Measurements from ENCODE around the gene LRRC32.
A peak's percentile ranks its signal among the peaks of the same experiment; 100 is the strongest.
"Not testable (repeated sequence)": the region's sequence is repeated elsewhere in the genome, so short reads cannot be mapped to it uniquely, and the experiment has no call there.

Gene LRRC32

DNA sequence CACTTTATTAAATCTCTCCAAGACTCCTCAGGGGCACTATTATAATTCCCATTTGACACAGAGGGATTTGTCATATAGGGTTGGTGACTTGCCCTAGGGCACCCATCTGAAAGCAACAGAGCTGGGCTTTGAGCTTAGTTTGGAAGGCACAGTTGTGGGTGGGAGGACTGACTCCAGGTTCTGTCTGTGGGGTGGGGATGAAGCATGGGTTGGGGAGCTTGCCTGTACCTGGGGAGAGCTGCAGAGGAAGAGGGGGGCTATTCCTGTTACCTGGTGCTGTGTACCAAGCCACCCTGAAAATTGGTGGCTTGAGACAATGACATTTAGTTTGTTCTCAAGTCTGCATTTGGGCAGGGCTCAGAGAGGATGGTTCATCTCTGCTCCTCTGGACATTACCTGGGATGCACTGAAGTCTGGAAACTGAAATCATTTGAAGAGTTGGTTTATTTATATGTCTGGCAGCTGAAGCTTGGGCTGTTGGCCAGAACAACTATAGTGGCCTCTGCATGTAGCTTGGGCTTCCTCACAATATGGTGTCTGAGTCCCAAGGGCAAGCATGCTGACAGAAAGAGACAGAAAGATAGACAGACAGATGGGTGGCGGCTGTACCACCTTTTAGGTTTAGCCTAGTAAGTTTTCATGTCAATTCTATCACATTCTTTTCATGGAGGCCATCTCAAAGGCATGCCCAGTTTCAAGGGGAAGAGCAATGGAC is 44.9 kb downstream of the LRRC32 start:
- Mint-ChIP-seq H3K9me3 (peaks cover 2 to 9% of the 10 kb centered on the region in 2 donors), H3K27ac (peak overlapping the region in 1 of 2 donors; percentile 24), H3K27me3 (peaks cover 0 to 36% of the 10 kb centered on the region in 2 donors), H3K4me3 (no peak overlapping the region), H3K36me3 (ENCODE audit: insufficient read depth) (no peaks in the 10 kb centered on the region), H3K4me1 (ENCODE audit: low read depth in 2 of 2) (peaks cover 14 to 32% of the 10 kb centered on the region in 2 donors)
- DNase-seq (no peak), ATAC-seq (replicated peaks) (no peak)

DNA sequence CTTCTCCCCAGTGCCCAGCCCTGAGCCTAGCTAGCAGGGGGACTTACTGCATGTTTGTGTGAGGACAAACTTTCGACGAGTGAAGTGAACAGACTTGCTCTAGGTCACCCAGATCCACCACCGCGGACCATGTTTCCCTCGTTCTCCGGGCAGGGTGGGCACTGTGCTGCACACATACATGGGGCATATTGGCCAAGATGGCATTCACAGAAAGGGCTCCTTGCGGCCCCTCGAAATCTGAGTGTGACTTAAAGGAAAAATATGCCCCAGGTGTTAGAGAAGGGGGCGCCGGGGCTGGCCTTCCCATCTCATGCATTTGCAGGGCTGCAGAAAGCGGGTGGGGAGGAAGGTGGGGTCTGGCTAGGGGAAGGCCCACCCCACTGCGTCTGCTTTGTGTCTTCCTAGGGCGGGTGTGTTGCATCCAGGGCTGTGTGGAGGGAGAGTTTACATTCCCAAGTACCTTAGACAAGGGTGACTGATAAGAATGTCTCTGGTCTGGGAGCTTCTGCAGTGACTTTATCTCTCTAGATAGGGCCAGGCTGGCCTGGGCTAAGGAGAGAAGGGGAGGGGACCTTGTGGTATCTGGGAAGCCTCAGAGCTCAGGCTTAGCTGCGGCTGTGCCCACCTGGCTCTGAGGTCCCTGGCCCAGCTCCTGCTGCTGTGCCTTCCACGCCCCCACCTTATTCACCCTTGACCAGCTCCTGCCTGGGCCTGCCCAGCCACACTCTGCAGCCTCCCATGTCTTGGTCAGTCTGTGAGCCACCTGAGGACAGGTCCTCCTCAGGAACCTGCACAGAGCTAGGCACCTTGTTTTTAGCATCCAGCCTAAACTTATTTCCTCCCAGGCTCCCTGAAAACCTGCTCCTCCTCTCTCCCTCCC is 45.8 kb downstream of the LRRC32 start:
- peak overlapping the region in 1 of 2 donors; percentile 24 for H3K27ac Mint-ChIP-seq
- no peak for DNase-seq
- no peak for ATAC-seq (replicated peaks)
- peaks cover 2 to 9% of the 10 kb centered on the region in 2 donors for H3K9me3 Mint-ChIP-seq
- H3K4me3 Mint-ChIP-seq: no peak overlapping the region
- H3K27me3 Mint-ChIP-seq: peaks cover 0 to 36% of the 10 kb centered on the region in 2 donors
- no peaks in the 10 kb centered on the region for H3K36me3 Mint-ChIP-seq (ENCODE audit: insufficient read depth)
- H3K4me1 Mint-ChIP-seq (ENCODE audit: low read depth in 2 of 2): peaks cover 14 to 28% of the 10 kb centered on the region in 2 donors

DNA sequence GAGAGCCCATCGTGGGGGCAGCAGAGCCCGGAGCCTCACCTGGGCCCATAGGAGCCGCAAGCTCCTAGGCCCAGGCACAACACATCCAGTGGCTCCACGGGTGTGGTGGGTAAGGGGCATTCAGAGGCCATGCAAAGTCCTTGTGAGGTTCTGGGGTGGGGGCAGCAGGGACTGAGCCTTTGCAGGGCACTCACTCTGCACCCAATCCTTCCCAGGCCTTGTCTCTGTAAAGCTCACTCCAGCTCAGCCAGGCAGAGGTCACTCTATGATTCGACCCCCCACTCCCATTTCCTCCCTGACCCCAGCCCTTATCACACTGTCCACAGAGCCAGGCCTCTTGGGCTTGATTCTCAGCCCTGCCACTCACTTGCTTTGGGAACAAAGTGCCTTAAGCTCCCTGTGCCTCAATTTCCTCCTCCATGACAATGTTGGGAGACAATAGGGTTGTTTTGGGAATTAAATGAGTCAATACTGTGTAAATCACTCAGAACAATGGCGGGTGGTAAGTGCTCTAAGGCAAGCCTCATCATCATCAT is 46.6 kb downstream of the LRRC32 start:
- H3K36me3 Mint-ChIP-seq (ENCODE audit: insufficient read depth): no peaks in the 10 kb centered on the region
- peaks cover 0 to 36% of the 10 kb centered on the region in 2 donors for H3K27me3 Mint-ChIP-seq
- no peak overlapping the region for H3K27ac Mint-ChIP-seq
- DNase-seq (no peak), ATAC-seq (replicated peaks) (no peak)
- H3K4me3 Mint-ChIP-seq: no peak overlapping the region
- peaks cover 2 to 9% of the 10 kb centered on the region in 2 donors for H3K9me3 Mint-ChIP-seq
- H3K4me1 Mint-ChIP-seq (ENCODE audit: low read depth in 2 of 2): peaks cover 14 to 24% of the 10 kb centered on the region in 2 donors

DNA sequence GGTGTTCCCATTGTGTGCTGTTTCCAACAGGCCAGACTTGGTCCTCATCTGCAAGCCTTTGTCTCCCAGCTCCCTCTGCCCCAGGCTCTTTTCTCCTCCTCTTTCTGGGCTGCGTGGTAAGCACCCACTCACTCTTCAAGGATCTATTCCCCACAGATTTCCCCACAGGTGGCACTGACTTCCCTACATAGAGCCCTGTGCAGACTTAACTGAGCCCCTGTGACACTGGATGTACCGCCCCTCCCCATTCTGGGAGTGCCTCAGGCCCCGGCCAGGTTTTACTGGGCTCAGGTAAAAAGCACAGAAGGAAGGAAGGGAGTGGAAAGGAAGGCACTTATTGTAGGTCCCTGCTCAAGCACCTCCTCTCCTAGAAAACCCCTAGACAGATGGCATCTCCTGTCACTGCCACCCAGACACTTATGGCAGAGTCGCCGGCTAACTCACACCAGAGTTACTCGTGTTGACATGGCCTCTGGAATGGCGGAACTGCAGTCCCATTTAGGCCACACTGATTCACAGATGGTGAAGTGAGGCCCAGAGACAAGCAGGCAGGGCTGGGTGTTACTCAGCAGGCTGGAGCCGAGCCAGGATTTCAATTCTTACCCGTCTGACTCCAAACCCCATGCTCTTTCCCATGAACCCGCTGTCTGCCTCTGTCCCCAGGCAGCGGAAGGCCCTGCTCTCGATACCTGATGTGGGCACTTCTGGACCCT is 47.2 kb downstream of the LRRC32 start:
- DNase-seq (no peak), ATAC-seq (replicated peaks) (no peak)
- peaks cover 14 to 24% of the 10 kb centered on the region in 2 donors for H3K4me1 Mint-ChIP-seq (ENCODE audit: low read depth in 2 of 2)
- no peaks in the 10 kb centered on the region for H3K36me3 Mint-ChIP-seq (ENCODE audit: insufficient read depth)
- H3K4me3 Mint-ChIP-seq: no peak overlapping the region
- peaks cover 0 to 37% of the 10 kb centered on the region in 2 donors for H3K27me3 Mint-ChIP-seq
- H3K9me3 Mint-ChIP-seq: peaks cover 2 to 9% of the 10 kb centered on the region in 2 donors
- H3K27ac Mint-ChIP-seq: no peak overlapping the region

DNA sequence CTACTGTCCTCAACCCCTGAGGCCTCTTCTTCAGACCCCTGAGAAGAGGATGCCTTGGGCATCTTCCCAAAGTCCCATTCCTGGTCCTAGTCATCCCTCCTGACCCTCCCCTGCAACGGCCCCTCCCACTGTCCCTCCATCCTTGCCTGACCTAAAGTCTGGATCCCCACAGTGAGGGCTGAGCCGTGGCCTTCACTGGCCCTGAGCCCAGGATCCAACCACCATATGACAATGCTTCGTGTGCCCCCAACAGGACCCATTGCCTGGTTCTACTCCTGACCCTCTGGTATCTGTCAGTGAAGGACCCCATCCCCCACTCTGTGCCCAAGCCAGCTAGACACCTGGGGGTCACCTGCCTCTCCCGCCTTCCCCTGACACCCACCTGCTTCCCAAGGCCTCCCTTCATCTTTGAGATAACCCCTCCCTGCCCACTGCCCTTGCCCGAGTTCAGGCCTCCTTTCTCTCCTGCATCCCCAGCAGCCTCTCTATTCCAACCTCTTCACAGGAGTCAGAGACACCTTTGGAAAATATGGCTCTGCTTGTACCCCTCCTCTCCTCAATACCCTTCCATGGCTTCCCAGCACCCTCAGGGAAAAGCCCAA is 48.0 kb downstream of the LRRC32 start:
- H3K9me3 Mint-ChIP-seq: peaks cover 2 to 9% of the 10 kb centered on the region in 2 donors
- no peak for ATAC-seq (replicated peaks)
- H3K4me3 Mint-ChIP-seq: no peak overlapping the region
- peaks cover 10 to 19% of the 10 kb centered on the region in 2 donors for H3K4me1 Mint-ChIP-seq (ENCODE audit: low read depth in 2 of 2)
- H3K27me3 Mint-ChIP-seq: peaks cover 0 to 44% of the 10 kb centered on the region in 2 donors
- no peak for DNase-seq
- H3K27ac Mint-ChIP-seq: no peak overlapping the region
- no peaks in the 10 kb centered on the region for H3K36me3 Mint-ChIP-seq (ENCODE audit: insufficient read depth)

DNA sequence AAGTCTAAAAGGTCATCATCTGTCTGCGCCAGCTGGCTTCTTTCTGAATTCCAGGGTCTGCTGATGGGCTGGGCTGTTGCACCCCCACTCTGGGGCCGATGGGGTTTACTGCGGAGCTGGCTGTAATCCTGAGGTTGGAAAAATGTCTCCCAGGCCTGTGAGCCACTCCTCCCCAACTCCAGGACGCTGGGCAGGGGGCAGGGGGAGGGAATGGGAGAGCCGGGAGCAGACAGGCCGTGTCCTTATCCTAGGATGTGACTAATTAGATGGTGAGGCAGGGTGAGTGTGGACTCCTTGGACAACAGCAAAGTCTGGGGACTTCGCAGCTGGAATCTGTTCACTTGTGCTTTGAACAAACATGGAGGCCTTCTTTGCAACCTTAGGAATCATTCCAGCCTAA is 48.7 kb downstream of the LRRC32 start:
- DNase-seq: no peak
- Mint-ChIP-seq H3K4me3 (no peak overlapping the region), H3K4me1 (ENCODE audit: low read depth in 2 of 2) (peaks cover 6 to 14% of the 10 kb centered on the region in 2 donors), H3K36me3 (ENCODE audit: insufficient read depth) (no peaks in the 10 kb centered on the region), H3K27ac (no peak overlapping the region), H3K9me3 (peaks cover 2 to 9% of the 10 kb centered on the region in 2 donors), H3K27me3 (peaks cover under 1 to 52% of the 10 kb centered on the region in 2 donors)
- ATAC-seq (replicated peaks): no peak

DNA sequence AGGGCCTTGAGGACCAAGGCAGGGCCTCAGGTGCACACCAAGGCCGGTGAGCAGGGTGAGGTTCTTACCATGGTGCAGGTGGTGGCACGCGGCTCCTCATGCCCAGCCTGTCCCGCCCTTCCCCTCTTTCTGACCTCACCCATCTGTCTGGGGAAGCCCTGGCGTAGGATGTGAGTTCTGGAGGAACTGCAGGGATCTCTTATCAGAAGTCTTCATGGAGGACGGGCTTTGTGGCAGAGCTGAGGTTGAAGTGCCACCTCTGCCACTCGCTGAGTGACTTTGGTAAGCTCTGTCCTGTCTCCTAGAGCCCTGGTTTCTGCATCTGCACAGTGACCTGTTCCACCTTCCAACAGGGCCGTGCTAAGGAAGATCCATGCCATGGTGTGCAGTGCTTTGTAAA is 49.1 kb downstream of the LRRC32 start:
- no peak overlapping the region for H3K27ac Mint-ChIP-seq
- H3K9me3 Mint-ChIP-seq: peaks cover 2 to 9% of the 10 kb centered on the region in 2 donors
- no peak overlapping the region for H3K4me3 Mint-ChIP-seq
- peaks cover 5 to 56% of the 10 kb centered on the region in 2 donors for H3K27me3 Mint-ChIP-seq
- no peaks in the 10 kb centered on the region for H3K36me3 Mint-ChIP-seq (ENCODE audit: insufficient read depth)
- H3K4me1 Mint-ChIP-seq (ENCODE audit: low read depth in 2 of 2): peaks cover 4 to 11% of the 10 kb centered on the region in 2 donors
- ATAC-seq (replicated peaks) (no peak), DNase-seq (no peak)

DNA sequence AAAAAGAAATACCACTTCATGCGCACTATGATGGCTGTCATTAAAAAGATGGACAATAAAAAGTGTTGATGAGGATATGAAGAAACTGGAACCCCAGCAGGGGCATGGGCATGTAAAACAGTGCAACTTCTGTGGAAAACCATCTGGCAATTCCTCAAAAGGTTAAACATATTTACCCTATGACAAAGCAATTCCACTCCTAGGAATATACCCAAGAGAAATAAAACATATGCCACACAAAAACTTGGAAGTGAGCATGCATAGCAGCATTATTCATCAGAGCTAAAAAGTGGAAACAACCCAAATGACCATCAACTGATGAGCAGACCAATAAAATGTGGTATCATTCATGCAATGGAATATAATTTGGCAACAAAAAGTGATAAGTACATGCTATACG is 50.1 kb downstream of the LRRC32 start:
- Mint-ChIP-seq H3K4me3 (no peak overlapping the region), H3K27me3 (peaks cover 7 to 62% of the 10 kb centered on the region in 2 donors), H3K27ac (no peak overlapping the region), H3K4me1 (ENCODE audit: low read depth in 2 of 2) (peaks cover 0 to 3% of the 10 kb centered on the region in 2 donors), H3K9me3 (peaks cover 2 to 6% of the 10 kb centered on the region in 2 donors), H3K36me3 (ENCODE audit: insufficient read depth) (no peaks in the 10 kb centered on the region)
- no peak for ATAC-seq (replicated peaks)
- no peak for DNase-seq

DNA sequence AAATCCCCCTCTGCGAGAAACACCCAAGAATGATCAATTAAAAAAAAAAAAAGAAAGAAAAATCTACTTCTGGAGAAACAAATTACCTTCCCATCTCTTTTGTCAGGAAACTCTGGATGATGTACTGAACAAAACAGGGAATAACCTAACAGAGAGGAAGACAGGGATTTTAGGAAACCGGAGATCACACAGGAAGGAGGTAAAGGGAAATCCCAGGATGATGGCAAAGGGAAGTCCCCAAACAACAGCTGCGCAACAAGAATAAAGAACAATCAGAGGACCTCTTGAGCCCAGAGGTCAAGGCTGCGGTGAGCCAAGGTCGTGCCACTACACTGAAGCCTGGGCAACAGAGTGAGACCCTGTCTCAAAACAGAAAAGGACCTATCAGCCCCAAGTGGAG is 50.7 kb downstream of the LRRC32 start:
- H3K4me3 Mint-ChIP-seq; DNase-seq; H3K4me1 Mint-ChIP-seq (ENCODE audit: low read depth in 2 of 2); H3K27ac Mint-ChIP-seq; H3K36me3 Mint-ChIP-seq (ENCODE audit: insufficient read depth); H3K9me3 Mint-ChIP-seq; ATAC-seq (replicated peaks): not testable (repeated sequence)
- H3K27me3 Mint-ChIP-seq: peaks cover 7 to 56% of the 10 kb centered on the region in 2 donors

DNA sequence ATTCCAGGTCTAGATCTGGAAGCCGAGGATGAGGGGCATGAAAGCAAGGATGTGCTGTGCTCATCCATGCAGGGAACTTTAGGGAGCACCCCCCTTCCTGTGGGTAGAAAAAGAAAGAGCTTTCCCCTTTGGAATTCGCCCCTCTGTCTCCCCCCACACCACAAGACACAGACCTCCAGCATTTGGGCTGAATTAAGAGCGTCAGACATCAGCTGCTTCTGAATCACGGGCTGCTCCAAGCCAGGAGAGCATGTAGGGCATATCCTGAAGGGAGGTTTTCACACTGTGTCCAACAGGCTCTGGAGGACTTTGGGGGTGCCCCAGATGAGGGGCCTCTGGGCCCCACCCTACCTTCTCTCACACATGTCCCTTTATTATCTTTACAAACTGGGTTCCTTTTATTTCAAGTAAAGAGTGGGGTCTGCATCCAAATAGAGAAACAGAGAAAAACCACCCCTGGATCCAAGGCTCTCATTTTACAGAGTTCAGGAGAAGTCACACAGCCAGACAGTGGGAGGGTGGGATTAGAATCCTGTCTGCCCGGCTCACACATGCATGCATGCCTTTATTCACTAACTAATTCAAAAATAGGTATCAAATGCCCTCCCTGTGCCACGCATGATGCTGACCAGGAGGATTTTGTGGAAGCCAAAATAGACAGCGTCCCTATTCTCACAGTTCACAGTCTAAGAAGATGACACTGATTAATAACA is 52.8 kb downstream of the LRRC32 start:
- no peak for ATAC-seq (replicated peaks)
- H3K9me3 Mint-ChIP-seq: no peaks in the 10 kb centered on the region
- no peaks in the 10 kb centered on the region for H3K36me3 Mint-ChIP-seq (ENCODE audit: insufficient read depth)
- no peak overlapping the region for H3K4me3 Mint-ChIP-seq
- peaks cover 7 to 37% of the 10 kb centered on the region in 2 donors for H3K27me3 Mint-ChIP-seq
- H3K4me1 Mint-ChIP-seq (ENCODE audit: low read depth in 2 of 2): no peaks in the 10 kb centered on the region
- H3K27ac Mint-ChIP-seq: no peak overlapping the region
- DNase-seq: no peak

DNA sequence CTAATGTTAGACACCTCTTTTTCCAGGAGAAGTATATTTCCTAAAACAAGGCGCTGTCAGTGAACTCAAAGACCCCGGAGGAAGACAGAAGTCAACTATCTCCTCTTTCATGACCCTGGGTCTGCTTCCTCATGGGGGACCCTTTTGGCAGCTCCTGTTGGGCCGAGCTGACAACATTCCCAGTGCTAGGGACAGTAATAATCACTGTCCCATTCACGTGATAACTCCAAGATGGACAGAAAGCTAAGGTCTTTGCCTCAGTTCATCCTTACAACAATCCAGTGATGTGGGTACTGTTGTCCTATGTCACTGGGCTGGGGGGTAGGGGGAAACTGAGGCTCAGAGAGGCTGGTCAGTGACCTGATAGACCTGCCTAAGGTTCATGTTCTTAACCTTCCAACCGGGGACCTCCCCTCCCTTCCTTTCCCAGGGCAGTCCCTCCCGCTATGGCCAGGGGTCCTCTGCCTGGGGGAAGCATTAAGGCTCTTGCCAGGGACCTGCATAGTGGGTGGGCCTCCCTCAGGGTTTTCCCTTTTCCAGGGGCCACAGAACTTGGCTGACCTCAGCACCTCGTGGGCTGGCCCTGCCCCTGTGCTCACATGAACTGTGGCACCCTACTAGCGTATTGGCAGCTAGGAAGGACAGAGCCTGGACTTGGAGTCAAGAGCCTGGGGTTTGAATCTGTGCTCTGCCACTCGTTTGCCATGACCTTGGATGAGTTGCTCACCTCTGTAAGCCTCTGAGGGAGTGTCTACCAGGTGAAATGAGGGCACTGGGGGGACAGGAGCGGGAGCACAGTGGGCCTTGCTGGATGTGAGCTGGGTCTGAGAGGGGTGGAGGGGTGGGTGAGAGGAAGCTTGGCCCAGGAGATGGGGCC is 53.6 kb downstream of the LRRC32 start:
- Mint-ChIP-seq H3K9me3 (no peaks in the 10 kb centered on the region), H3K4me3 (no peak overlapping the region), H3K27ac (no peak overlapping the region)

DNA sequence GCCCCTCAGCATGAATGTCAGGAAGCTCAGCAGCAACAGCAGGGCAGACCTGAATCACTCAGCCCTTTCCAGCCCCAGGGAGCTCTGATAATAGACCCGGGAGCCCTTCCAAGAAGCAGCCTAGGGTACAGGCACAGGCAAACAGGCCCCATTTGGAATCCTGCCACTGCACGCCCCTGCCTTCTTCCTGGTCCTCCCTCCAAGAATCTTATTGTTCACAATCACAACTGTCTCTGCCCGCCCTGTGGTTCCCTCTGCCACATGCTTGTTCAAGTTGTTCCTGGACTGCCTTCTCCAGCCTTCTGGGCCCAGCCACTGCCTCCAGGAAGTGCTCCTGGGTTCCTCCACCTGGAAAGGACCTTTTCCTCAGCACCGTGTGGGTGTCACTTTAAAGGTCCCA is 54.6 kb downstream of the LRRC32 start:
- Mint-ChIP-seq H3K9me3 (no peaks in the 10 kb centered on the region), H3K27ac (no peak overlapping the region), H3K27me3 (peaks cover 7 to 30% of the 10 kb centered on the region in 2 donors), H3K4me3 (no peak overlapping the region), H3K36me3 (ENCODE audit: insufficient read depth) (no peaks in the 10 kb centered on the region), H3K4me1 (ENCODE audit: low read depth in 2 of 2) (no peaks in the 10 kb centered on the region)
- ATAC-seq (replicated peaks): no peak
- DNase-seq: no peak

More for the DNA sequence above, 53.6 kb downstream of the LRRC32 start:
- Mint-ChIP-seq H3K4me1 (ENCODE audit: low read depth in 2 of 2) (no peaks in the 10 kb centered on the region), H3K36me3 (ENCODE audit: insufficient read depth) (no peaks in the 10 kb centered on the region), H3K27me3 (peaks cover 7 to 30% of the 10 kb centered on the region in 2 donors)
- ATAC-seq (replicated peaks) (no peak), DNase-seq (no peak)
